ENCODE results near the gene POLDIP3.
"Not testable (repeated sequence)": the region's sequence is repeated elsewhere in the genome, so short reads cannot be mapped to it uniquely, and the experiment has no call there.

Gene POLDIP3

DNA sequence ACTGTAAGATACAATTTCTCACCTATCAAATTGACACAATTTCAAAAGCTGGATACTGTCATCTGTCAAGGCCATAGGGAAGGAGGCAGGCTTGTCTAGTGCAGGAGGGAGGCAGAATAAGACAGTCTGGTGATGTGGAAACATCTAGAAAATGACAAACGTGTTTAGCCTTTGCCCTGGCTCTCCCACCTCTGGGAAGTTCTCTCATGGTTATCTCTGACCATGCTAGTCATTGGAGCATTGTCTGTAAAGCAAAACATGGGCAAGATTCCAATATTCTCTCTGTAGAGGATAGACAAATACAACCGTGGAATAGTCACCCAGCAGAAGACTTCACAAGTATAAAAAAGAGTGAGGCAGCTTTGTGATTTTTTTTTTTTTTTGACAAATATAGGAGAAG lies 70.0 kb downstream of the POLDIP3 start:
- no peaks in the 10 kb centered on the region for H3K4me1 ChIP-seq (ENCODE audit: control insufficient read depth, insufficient read depth, low read length)
- H3K4me3 ChIP-seq (ENCODE audit: low read depth, low read length) = no peak overlapping the region
- H3K9me3 ChIP-seq (ENCODE audit: control insufficient read depth, insufficient read depth, low read depth, low read length) = no peaks in the 10 kb centered on the region
- TF ChIP-seq ZNF626 (tag by site-specific recombination; IDR thresholded peaks at IDR 0.05) (no peak), ZIC2 (tag by site-specific recombination; IDR thresholded peaks at IDR 0.05) (no peak), SALL2 (tag by site-specific recombination; IDR thresholded peaks at IDR 0.05; ENCODE audit: borderline replicate concordance) (no peak), EGR2 (tag by site-specific recombination; IDR thresholded peaks at IDR 0.05; ENCODE audit: low read depth) (no peak), ZNF558 (tag by site-specific recombination; IDR thresholded peaks at IDR 0.05) (no peak), ZNF768 (tag by site-specific recombination; IDR thresholded peaks at IDR 0.05) (no peak), ZSCAN30 (tag by site-specific recombination; IDR thresholded peaks at IDR 0.05) (no peak), ZNF221 (tag by site-specific recombination; IDR thresholded peaks at IDR 0.05; ENCODE audit: borderline replicate concordance) (no peak), YY1 (tag by site-specific recombination; IDR thresholded peaks at IDR 0.05) (no peak), ZBTB8A (tag by site-specific recombination; IDR thresholded peaks at IDR 0.05) (no peak), ZNF121 (tag by site-specific recombination; IDR thresholded peaks at IDR 0.05) (no peak), ZNF707 (tag by site-specific recombination; IDR thresholded peaks at IDR 0.05) (no peak), ZNF23 (tag by site-specific recombination; IDR thresholded peaks at IDR 0.05; ENCODE audit: borderline replicate concordance) (no peak)
- TF ChIP-seq, protein P1, sequence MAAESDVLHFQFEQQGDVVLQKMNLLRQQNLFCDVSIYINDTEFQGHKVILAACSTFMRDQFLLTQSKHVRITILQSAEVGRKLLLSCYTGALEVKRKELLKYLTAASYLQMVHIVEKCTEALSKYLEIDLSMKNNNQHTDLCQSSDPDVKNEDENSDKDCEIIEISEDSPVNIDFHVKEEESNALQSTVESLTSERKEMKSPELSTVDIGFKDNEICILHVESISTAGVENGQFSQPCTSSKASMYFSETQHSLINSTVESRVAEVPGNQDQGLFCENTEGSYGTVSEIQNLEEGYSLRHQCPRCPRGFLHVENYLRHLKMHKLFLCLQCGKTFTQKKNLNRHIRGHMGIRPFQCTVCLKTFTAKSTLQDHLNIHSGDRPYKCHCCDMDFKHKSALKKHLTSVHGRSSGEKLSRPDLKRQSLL (tag by site-specific recombination; IDR thresholded peaks at IDR 0.05) = no peak
- TF ChIP-seq, protein P2, sequence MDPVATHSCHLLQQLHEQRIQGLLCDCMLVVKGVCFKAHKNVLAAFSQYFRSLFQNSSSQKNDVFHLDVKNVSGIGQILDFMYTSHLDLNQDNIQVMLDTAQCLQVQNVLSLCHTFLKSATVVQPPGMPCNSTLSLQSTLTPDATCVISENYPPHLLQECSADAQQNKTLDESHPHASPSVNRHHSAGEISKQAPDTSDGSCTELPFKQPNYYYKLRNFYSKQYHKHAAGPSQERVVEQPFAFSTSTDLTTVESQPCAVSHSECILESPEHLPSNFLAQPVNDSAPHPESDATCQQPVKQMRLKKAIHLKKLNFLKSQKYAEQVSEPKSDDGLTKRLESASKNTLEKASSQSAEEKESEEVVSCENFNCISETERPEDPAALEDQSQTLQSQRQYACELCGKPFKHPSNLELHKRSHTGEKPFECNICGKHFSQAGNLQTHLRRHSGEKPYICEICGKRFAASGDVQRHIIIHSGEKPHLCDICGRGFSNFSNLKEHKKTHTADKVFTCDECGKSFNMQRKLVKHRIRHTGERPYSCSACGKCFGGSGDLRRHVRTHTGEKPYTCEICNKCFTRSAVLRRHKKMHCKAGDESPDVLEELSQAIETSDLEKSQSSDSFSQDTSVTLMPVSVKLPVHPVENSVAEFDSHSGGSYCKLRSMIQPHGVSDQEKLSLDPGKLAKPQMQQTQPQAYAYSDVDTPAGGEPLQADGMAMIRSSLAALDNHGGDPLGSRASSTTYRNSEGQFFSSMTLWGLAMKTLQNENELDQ (tag by site-specific recombination; IDR thresholded peaks at IDR 0.05; ENCODE audit: low read depth) = no peak
- TF ChIP-seq, protein P3, sequence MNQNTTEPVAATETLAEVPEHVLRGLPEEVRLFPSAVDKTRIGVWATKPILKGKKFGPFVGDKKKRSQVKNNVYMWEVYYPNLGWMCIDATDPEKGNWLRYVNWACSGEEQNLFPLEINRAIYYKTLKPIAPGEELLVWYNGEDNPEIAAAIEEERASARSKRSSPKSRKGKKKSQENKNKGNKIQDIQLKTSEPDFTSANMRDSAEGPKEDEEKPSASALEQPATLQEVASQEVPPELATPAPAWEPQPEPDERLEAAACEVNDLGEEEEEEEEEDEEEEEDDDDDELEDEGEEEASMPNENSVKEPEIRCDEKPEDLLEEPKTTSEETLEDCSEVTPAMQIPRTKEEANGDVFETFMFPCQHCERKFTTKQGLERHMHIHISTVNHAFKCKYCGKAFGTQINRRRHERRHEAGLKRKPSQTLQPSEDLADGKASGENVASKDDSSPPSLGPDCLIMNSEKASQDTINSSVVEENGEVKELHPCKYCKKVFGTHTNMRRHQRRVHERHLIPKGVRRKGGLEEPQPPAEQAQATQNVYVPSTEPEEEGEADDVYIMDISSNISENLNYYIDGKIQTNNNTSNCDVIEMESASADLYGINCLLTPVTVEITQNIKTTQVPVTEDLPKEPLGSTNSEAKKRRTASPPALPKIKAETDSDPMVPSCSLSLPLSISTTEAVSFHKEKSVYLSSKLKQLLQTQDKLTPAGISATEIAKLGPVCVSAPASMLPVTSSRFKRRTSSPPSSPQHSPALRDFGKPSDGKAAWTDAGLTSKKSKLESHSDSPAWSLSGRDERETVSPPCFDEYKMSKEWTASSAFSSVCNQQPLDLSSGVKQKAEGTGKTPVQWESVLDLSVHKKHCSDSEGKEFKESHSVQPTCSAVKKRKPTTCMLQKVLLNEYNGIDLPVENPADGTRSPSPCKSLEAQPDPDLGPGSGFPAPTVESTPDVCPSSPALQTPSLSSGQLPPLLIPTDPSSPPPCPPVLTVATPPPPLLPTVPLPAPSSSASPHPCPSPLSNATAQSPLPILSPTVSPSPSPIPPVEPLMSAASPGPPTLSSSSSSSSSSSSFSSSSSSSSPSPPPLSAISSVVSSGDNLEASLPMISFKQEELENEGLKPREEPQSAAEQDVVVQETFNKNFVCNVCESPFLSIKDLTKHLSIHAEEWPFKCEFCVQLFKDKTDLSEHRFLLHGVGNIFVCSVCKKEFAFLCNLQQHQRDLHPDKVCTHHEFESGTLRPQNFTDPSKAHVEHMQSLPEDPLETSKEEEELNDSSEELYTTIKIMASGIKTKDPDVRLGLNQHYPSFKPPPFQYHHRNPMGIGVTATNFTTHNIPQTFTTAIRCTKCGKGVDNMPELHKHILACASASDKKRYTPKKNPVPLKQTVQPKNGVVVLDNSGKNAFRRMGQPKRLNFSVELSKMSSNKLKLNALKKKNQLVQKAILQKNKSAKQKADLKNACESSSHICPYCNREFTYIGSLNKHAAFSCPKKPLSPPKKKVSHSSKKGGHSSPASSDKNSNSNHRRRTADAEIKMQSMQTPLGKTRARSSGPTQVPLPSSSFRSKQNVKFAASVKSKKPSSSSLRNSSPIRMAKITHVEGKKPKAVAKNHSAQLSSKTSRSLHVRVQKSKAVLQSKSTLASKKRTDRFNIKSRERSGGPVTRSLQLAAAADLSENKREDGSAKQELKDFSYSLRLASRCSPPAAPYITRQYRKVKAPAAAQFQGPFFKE (tag by site-specific recombination; IDR thresholded peaks at IDR 0.05; ENCODE audit: borderline replicate concordance) = no peak
- TF ChIP-seq, protein P4, sequence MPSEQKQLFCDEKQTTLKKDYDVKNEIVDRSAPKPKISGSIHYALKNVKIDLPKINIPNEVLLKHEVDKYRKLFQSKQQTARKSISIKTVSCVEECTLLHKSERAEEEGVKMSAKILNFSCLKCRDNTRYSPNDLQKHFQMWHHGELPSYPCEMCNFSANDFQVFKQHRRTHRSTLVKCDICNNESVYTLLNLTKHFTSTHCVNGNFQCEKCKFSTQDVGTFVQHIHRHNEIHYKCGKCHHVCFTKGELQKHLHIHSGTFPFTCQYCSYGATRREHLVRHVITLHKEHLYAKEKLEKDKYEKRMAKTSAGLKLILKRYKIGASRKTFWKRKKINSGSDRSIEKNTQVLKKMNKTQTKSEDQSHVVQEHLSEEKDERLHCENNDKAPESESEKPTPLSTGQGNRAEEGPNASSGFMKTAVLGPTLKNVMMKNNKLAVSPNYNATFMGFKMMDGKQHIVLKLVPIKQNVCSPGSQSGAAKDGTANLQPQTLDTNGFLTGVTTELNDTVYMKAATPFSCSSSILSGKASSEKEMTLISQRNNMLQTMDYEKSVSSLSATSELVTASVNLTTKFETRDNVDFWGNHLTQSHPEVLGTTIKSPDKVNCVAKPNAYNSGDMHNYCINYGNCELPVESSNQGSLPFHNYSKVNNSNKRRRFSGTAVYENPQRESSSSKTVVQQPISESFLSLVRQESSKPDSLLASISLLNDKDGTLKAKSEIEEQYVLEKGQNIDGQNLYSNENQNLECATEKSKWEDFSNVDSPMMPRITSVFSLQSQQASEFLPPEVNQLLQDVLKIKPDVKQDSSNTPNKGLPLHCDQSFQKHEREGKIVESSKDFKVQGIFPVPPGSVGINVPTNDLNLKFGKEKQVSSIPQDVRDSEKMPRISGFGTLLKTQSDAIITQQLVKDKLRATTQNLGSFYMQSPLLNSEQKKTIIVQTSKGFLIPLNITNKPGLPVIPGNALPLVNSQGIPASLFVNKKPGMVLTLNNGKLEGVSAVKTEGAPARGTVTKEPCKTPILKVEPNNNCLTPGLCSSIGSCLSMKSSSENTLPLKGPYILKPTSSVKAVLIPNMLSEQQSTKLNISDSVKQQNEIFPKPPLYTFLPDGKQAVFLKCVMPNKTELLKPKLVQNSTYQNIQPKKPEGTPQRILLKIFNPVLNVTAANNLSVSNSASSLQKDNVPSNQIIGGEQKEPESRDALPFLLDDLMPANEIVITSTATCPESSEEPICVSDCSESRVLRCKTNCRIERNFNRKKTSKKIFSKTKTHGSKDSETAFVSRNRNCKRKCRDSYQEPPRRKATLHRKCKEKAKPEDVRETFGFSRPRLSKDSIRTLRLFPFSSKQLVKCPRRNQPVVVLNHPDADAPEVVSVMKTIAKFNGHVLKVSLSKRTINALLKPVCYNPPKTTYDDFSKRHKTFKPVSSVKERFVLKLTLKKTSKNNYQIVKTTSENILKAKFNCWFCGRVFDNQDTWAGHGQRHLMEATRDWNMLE (tag by site-specific recombination; conservative IDR thresholded peaks at IDR 0.05; ENCODE audit: low read depth) = no peak
- no peaks in the 10 kb centered on the region for H3K36me3 ChIP-seq (ENCODE audit: control insufficient read depth in 2 of 2, insufficient read depth in 1 of 2, low read length in 2 of 2)
- ChIA-PET POLR2A (no interaction called here), CTCF (interaction anchor here (0.6 to 3.3 kb wide), 4 partner anchors 8 to 374 kb away, joined by 4 to 16 read pairs (median 9); no protein-coding TSS in a partner anchor)
- no peak overlapping the region for H3K27ac ChIP-seq (ENCODE audit: extremely low read depth, low read depth, low read length)

DNA sequence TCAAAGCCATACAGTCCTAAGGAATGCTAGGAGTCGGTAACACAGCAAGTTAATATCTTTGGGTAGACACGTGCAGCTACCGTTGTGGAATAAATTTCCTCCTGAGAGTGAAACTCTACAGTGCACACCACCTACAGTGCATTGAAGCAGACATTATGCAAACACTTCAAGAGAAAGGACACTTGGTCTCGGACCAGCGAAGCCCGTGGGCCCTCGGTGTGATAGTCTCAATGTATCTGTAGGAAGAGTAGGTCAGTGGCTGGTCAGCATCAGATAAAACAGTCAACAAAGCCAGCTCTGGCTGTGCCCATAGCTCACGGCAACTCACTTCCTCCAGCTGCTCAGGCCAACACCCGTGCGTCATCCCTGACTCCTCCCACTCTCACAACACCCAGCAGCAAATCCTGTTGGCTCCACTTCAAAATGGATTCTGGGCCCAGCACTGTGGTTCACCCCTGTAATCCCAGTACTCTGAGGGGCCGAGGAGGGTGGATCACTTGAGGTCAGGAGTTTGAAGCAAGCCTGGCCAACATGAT lies 75.4 kb downstream of the POLDIP3 start:
- H3K36me3 ChIP-seq (ENCODE audit: control insufficient read depth in 2 of 2, insufficient read depth in 1 of 2, low read length in 2 of 2); H3K4me3 ChIP-seq (ENCODE audit: low read depth, low read length); H3K27ac ChIP-seq (ENCODE audit: extremely low read depth, low read depth, low read length); H3K9me3 ChIP-seq (ENCODE audit: control insufficient read depth, insufficient read depth, low read depth, low read length); H3K4me1 ChIP-seq (ENCODE audit: control insufficient read depth, insufficient read depth, low read length): not testable (repeated sequence)
- CTCF ChIA-PET = interaction anchor here (1.9 kb wide), 1 partner anchor 23 kb away, joined by 11 read pairs; no protein-coding TSS in a partner anchor
- POLR2A ChIA-PET = interaction anchor here (0.6 kb wide), 1 partner anchor 79 kb away, joined by 3 read pairs; no protein-coding TSS in a partner anchor

Data from HEK293 (cell line).